GM18907 (cell line): ENCODE data around the gene ZC3H7A.
"Not testable (repeated sequence)": the region's sequence is repeated elsewhere in the genome, so short reads cannot be mapped to it uniquely, and the experiment has no call there.

Source experiments
- ATAC-seq: cut with Tn5 transposase; IDR thresholded peaks from one replicate; pipeline ENCODE4 v1.9.1; 2021; ENCODE audit warnings: mild to moderate bottlenecking, moderate library complexity; ENCODE audit not compliant: unreplicated experiment

ZC3H7A gene

GRCh38 chr16:11797166-11797956 lies at the start of gene ZC3H7A:
TSS of gene ZC3H7A (minus strand) at chr16:11797258. CDS start at chr16:11782354, 14,904 bp downstream.
- ATAC-seq = peak; percentile 90

- no peak for ATAC-seq
These were observed 47.4 kb upstream of the ZC3H7A start for GRCh38 chr16:11844499-11844898.

- no peak for ATAC-seq
These were observed 46.8 kb upstream of the ZC3H7A start for GRCh38 chr16:11843861-11844260.

GRCh38 chr16:11843206-11843605 lies 46.1 kb upstream of the ZC3H7A start:
- no peak for ATAC-seq

GRCh38 chr16:11841026-11841425 lies 44.0 kb upstream of the ZC3H7A start:
- no peak for ATAC-seq

GRCh38 chr16:11836650-11837244 lies 39.7 kb upstream of the ZC3H7A start:
- no peak for ATAC-seq

GRCh38 chr16:11835891-11836649 lies 39.0 kb upstream of the ZC3H7A start:
- ATAC-seq = no peak

- no peak for ATAC-seq
These were observed 38.3 kb upstream of the ZC3H7A start for GRCh38 chr16:11835309-11835708.

- ATAC-seq = no peak
These were observed 37.1 kb upstream of the ZC3H7A start for GRCh38 chr16:11833951-11834695.

- no peak for ATAC-seq
These were observed 31.6 kb upstream of the ZC3H7A start for GRCh38 chr16:11828696-11829095.

- ATAC-seq = not testable (repeated sequence)
These were observed 28.6 kb upstream of the ZC3H7A start for GRCh38 chr16:11825520-11826165.

- no peak for ATAC-seq
These were observed 27.3 kb upstream of the ZC3H7A start for GRCh38 chr16:11824362-11824761.

- ATAC-seq = not testable (repeated sequence)
These were observed 26.6 kb upstream of the ZC3H7A start for GRCh38 chr16:11823645-11824044.

- no peak for ATAC-seq
These were observed 22.7 kb upstream of the ZC3H7A start for GRCh38 chr16:11819798-11820197.

GRCh38 chr16:11818970-11819369 lies 21.9 kb upstream of the ZC3H7A start:
- ATAC-seq = not testable (repeated sequence)

- no peak for ATAC-seq
These were observed 19.1 kb upstream of the ZC3H7A start for GRCh38 chr16:11816123-11816522.

- not testable (repeated sequence) for ATAC-seq
These were observed 17.7 kb upstream of the ZC3H7A start for GRCh38 chr16:11814800-11815199.

GRCh38 chr16:11806721-11807120 lies 9.7 kb upstream of the ZC3H7A start:
- no peak for ATAC-seq

- no peak for ATAC-seq
These were observed 8.5 kb upstream of the ZC3H7A start for GRCh38 chr16:11805556-11805955.

GRCh38 chr16:11801481-11802021 lies 4.5 kb upstream of the ZC3H7A start:
- ATAC-seq = no peak
